ENCODE results near the gene TNS3. TPM values are rescaled to one million over a fixed set of nuclear protein-coding genes. Genes with fewer than 3 reads are reported as not detected.
A peak's percentile ranks its signal among the peaks of the same experiment; 100 is the strongest.

Gene TNS3
- polyA plus RNA-seq, 3 donors = 5.2 to 30.3 (median 7.9) TPM

GRCh38 chr7:47440320-47440719 lies 141.6 kb downstream of the TNS3 start:
- intact Hi-C loops (cut with micrococcal nuclease) = loop anchor here in 1 of 2 donors (5.0 kb wide), 1 partner anchor 377 kb away; no protein-coding TSS in a partner anchor
- H3K36me3 ChIP-seq (replicated peaks in 1 of 2; ENCODE audit: control insufficient read depth in 1 of 2, insufficient read depth in 2 of 2, low read length in 2 of 2) = peaks cover 44 to 56% of the 10 kb centered on the region in 2 donors
- H2AFZ ChIP-seq (ENCODE audit: insufficient read depth, low read depth, low read length, poor library complexity, severe bottlenecking) = no peak overlapping the region
- peak overlapping the region in 1 of 2 donors; percentile 20 for H3K27ac ChIP-seq (ENCODE audit: low read depth in 1 of 2, low read length in 2 of 2)
- H3K4me1 ChIP-seq (ENCODE audit: control insufficient read depth in 1 of 2, insufficient read depth in 2 of 2, low read length in 2 of 2) = no peaks in the 10 kb centered on the region
- no peak overlapping the region for H3K4me3 ChIP-seq (replicated peaks in 1 of 3; ENCODE audit: low read depth in 2 of 3, low read length in 3 of 3)
- Mint-ChIP-seq H3K27ac (peak overlapping the region in 4 of 7 donors; percentile 51 to 82 (median 58)), H3K9me3 (no peaks in the 10 kb centered on the region), H3K4me3 (no peak overlapping the region), H3K4me1 (no peaks in the 10 kb centered on the region), H3K36me3 (peaks cover 49 to 54% of the 10 kb centered on the region in 2 donors), H3K27me3 (ENCODE audit: low read depth in 3 of 3) (no peaks in the 10 kb centered on the region)
- 80% methylated on average over 1 of the region's 1 CpG for WGBS (ENCODE audit: insufficient coverage)
- H3K9ac ChIP-seq (ENCODE audit: insufficient read depth, low read length, poor library complexity, severe bottlenecking) = no peak overlapping the region
- H3K27me3 ChIP-seq (ENCODE audit: control insufficient read depth in 2 of 2, insufficient read depth in 2 of 2, low read length in 2 of 2) = no peaks in the 10 kb centered on the region
- DNase-seq = no peak
- peaks cover 35% of the 10 kb centered on the region for H3K79me2 ChIP-seq (ENCODE audit: insufficient read depth, low read length)
- H3K9me3 ChIP-seq (replicated peaks in 1 of 2; ENCODE audit: control insufficient read depth in 1 of 2, insufficient read depth in 1 of 2, low read length in 2 of 2) = no peaks in the 10 kb centered on the region
- peaks cover 73% of the 10 kb centered on the region for H4K20me1 ChIP-seq (ENCODE audit: insufficient read depth, low read length)
- TF ChIP-seq CTCF (IDR thresholded peaks at IDR 0.05) = no peak
- H3K4me2 ChIP-seq (replicated peaks; ENCODE audit: extremely low read depth, low read length, poor library complexity, severe bottlenecking) = no peak overlapping the region

GRCh38 chr7:47439181-47439667 lies 142.7 kb downstream of the TNS3 start:
- Histone ChIP-seq H3K36me3 (replicated peaks in 1 of 2; ENCODE audit: control insufficient read depth in 1 of 2, insufficient read depth in 2 of 2, low read length in 2 of 2) (peaks cover 55 to 64% of the 10 kb centered on the region in 2 donors), H4K20me1 (ENCODE audit: insufficient read depth, low read length) (peaks cover 66% of the 10 kb centered on the region), H3K9me3 (replicated peaks in 1 of 2; ENCODE audit: control insufficient read depth in 1 of 2, insufficient read depth in 1 of 2, low read length in 2 of 2) (no peaks in the 10 kb centered on the region), H3K9ac (ENCODE audit: insufficient read depth, low read length, poor library complexity, severe bottlenecking) (no peak overlapping the region), H3K79me2 (ENCODE audit: insufficient read depth, low read length) (peaks cover 24% of the 10 kb centered on the region), H3K27me3 (ENCODE audit: control insufficient read depth in 2 of 2, insufficient read depth in 2 of 2, low read length in 2 of 2) (no peaks in the 10 kb centered on the region), H3K4me2 (replicated peaks; ENCODE audit: extremely low read depth, low read length, poor library complexity, severe bottlenecking) (no peak overlapping the region), H3K4me3 (replicated peaks in 1 of 3; ENCODE audit: low read depth in 2 of 3, low read length in 3 of 3) (no peak overlapping the region), H2AFZ (ENCODE audit: insufficient read depth, low read depth, low read length, poor library complexity, severe bottlenecking) (no peak overlapping the region), H3K4me1 (ENCODE audit: control insufficient read depth in 1 of 2, insufficient read depth in 2 of 2, low read length in 2 of 2) (no peaks in the 10 kb centered on the region), H3K27ac (ENCODE audit: low read depth in 1 of 2, low read length in 2 of 2) (peak overlapping the region in 1 of 2 donors; percentile 22)
- Mint-ChIP-seq H3K9me3 (no peaks in the 10 kb centered on the region), H3K27ac (peak overlapping the region in 4 of 7 donors; percentile 3 to 44 (median 30)), H3K27me3 (ENCODE audit: low read depth in 3 of 3) (no peaks in the 10 kb centered on the region), H3K4me3 (no peak overlapping the region), H3K36me3 (peaks cover 58 to 65% of the 10 kb centered on the region in 2 donors), H3K4me1 (no peaks in the 10 kb centered on the region)
- 96% methylated on average over 15 of the region's 17 CpGs for WGBS (ENCODE audit: insufficient coverage)
- TF ChIP-seq CTCF (IDR thresholded peaks at IDR 0.05) = no peak
- DNase-seq = no peak
- intact Hi-C loops (cut with micrococcal nuclease) = loop anchor here in 1 of 2 donors (10.0 kb wide), 1 partner anchor 376 kb away; no protein-coding TSS in a partner anchor

All from CD14-positive monocyte (primary cell).